Nephron progenitor cell (in vitro differentiated cells): Measurements from ENCODE around the gene SF3A2.

ENCODE experiments used
- DNase-seq: peaks from one replicate; pipeline ENCODE4 v3.0.0; 2021
- H3K27ac Mint-ChIP-seq: 2 replicates; pipeline ENCODE4 v1.8.0; 2021; ENCODE audit warnings: mild to moderate bottlenecking, moderate library complexity, mixed read lengths
- H3K27me3 Mint-ChIP-seq: 2 replicates; pipeline ENCODE4 v1.8.0; 2021; ENCODE audit warnings: mild to moderate bottlenecking, low read depth, mixed read lengths; ENCODE audit not compliant: poor library complexity
- H3K36me3 Mint-ChIP-seq: 2 replicates; pipeline ENCODE4 v1.8.0; 2021; ENCODE audit warnings: low read depth, mixed read lengths
- H3K4me1 Mint-ChIP-seq: 2 replicates; pipeline ENCODE4 v1.8.0; 2021; ENCODE audit warnings: mixed read lengths
- H3K4me3 Mint-ChIP-seq: 2 replicates; pipeline ENCODE4 v1.8.0; 2021; ENCODE audit warnings: mild to moderate bottlenecking, moderate library complexity, mixed read lengths
- H3K9me3 Mint-ChIP-seq: 2 replicates; pipeline ENCODE4 v1.8.0; 2021; ENCODE audit warnings: mild to moderate bottlenecking, moderate library complexity, mixed read lengths
- TF ChIP-seq, protein P1 (sequence below): fragments of 200-600 bp; sonication (generic); IDR thresholded peaks from 2 replicates; pipeline ENCODE4 v1.5.0; 2021; ENCODE audit warnings: antibody characterized with exemption

Gene SF3A2

DNA sequence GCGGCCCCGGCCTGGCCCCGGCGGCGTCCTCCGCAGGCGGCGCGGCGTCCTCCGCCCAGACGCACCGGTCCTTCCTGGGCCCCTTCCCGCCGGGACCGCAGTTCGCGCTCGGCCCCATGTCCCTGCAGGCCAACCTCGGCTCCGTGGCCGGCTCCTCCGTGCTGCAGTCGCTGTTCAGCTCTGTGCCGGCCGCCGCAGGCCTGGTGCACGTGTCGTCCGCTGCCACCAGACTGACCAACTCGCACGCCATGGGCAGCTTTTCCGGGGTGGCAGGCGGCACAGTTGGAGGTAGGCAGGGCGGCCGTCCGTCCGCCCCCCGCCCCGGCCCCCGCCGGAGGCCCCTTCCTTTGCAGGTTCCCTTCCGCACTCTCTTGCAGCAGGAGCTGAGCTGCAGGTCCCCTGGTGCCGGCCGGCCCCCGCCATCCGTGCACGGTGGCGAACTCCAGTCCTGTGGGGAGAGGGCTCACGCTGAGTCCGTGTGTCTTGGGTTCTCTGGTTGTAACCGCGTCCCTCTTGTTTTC is 9.7 kb upstream of the SF3A2 start:
- no peaks in the 10 kb centered on the region for H3K4me1 Mint-ChIP-seq
- H3K27me3 Mint-ChIP-seq: no peaks in the 10 kb centered on the region
- peaks cover 13% of the 10 kb centered on the region for H3K36me3 Mint-ChIP-seq
- H3K9me3 Mint-ChIP-seq: no peaks in the 10 kb centered on the region
- no peak for DNase-seq
- no peak overlapping the region for H3K4me3 Mint-ChIP-seq
- no peak overlapping the region for H3K27ac Mint-ChIP-seq
- TF ChIP-seq, protein P1, sequence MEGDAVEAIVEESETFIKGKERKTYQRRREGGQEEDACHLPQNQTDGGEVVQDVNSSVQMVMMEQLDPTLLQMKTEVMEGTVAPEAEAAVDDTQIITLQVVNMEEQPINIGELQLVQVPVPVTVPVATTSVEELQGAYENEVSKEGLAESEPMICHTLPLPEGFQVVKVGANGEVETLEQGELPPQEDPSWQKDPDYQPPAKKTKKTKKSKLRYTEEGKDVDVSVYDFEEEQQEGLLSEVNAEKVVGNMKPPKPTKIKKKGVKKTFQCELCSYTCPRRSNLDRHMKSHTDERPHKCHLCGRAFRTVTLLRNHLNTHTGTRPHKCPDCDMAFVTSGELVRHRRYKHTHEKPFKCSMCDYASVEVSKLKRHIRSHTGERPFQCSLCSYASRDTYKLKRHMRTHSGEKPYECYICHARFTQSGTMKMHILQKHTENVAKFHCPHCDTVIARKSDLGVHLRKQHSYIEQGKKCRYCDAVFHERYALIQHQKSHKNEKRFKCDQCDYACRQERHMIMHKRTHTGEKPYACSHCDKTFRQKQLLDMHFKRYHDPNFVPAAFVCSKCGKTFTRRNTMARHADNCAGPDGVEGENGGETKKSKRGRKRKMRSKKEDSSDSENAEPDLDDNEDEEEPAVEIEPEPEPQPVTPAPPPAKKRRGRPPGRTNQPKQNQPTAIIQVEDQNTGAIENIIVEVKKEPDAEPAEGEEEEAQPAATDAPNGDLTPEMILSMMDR: no peak

DNA sequence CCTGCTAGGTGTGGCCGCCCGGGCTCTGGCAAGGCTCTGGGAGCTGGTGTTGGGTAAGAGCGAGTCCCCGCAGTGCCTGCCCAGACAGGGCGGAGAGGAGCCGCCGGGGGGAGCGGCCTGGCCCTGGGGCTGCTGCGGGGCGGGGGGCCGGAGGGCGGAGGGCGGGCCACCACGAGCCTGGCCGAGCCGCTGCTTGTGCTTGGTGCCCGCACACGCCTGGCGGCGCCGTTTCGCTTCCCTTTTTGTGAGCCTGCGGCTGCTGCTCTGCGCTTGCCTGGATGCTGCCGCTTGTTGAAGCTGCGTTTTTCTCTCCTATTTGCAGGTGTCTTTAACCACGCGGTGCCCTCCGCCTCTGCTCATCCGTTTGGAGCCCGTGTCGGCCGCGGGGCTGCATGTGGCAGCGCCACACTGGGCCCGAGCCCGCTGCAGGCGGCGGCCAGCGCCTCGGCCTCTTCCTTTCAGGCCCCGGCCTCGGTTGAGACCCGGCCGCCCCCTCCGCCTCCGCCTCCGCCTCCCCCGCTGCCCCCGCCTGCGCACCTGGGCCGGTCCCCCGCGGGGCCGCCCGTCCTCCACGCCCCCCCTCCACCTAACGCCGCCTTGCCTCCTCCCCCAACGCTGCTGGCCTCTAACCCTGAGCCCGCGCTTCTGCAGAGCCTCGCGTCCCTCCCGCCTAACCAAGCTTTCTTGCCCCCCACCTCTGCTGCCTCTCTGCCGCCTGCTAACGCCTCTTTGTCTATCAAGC is 9.0 kb upstream of the SF3A2 start:
- Mint-ChIP-seq H3K27me3 (no peaks in the 10 kb centered on the region), H3K4me1 (no peaks in the 10 kb centered on the region), H3K9me3 (no peaks in the 10 kb centered on the region), H3K36me3 (peaks cover 13% of the 10 kb centered on the region), H3K4me3 (no peak overlapping the region), H3K27ac (no peak overlapping the region)
- DNase-seq: no peak
- TF ChIP-seq, protein P1: no peak

DNA sequence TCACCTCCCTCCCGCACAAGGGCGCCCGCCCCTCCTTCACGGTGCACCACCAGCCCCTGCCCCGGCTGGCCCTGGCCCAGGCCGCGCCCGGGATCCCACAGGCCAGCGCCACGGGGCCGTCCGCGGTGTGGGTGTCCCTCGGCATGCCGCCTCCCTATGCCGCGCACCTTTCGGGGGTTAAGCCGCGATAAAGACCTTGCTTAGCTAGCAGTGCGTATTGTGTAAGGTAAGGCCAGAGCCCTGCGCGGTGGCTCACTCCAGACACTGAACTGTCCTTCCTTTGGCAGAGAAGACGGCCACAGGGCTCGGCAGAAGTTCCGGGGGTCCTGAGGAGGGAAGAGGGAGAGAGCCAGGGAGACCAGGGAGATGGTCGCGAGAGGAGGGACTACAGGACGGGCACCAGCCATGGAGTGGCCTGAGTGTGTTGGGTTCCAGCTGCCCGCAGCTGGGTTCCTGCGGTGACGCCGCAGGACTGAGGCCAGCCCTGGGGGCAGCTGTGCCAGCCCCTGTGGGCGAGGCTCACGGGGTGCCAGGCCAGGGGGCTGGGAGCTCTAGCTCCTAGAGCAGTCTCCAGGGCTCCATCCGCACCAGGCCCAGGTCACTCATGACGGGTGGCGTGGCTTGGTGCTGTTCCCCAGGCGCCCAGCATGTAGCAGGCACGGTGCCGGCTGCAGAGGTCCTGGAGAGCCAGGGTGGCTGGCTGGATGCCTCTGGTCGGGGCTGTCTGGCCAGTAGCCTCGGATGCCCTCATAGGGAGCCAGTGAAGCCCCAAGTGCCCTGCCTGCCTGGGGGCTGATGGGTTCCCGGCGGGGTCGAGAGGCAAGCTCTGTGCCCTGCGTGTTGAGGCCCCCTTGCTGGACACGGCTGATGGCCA is 8.2 kb upstream of the SF3A2 start:
- Mint-ChIP-seq H3K36me3 (peaks cover 13% of the 10 kb centered on the region), H3K27ac (peak overlapping the region; percentile 83), H3K4me3 (no peak overlapping the region), H3K4me1 (no peaks in the 10 kb centered on the region), H3K27me3 (no peaks in the 10 kb centered on the region), H3K9me3 (no peaks in the 10 kb centered on the region)
- TF ChIP-seq, protein P1: no peak
- DNase-seq: no peak

DNA sequence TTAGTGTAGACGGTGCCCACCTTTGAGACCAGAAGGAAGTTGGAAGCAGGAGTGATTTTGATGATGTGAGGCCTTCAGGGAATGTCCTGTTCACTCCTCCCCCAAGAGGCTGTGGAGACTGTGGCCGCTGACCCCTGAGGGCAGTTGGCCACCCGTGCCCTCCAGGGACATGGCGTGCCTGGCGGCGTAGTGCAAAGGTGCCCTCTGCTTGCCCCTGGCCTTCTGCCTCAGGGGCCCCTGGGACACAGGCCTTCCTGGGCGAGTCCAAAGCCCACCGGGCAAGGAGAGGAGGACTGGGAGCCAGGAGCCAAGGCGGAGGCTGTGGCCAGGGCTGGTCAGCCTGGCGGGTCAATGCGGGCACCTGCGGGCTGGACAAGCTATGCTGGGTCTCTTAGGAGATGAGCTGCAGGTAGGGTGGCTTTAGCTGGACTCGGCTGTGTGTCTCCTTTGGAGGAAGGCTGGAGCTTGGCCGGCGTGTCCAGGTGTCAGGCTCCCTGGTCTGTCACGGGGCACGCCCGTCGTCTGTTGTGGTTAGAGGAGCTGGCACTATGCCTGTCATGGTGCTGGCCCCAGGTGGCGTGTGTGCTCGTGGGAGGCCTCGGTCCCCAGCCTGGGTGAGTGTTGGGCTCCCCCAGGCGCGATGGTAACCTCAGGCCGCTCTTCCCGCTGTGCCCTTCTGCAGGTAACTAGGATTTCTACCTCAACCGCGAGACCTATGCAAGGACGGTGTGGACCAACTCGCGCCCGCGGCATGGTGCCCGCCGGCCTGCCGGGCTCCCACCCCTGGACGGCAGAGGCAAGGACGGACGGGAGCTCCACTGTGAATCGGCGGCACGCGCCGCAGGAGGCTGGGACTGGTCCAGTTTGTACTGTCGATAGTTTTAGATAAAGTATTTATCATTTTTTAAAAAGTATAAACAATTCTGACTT is 7.3 kb upstream of the SF3A2 start:
- DNase-seq: no peak
- H3K4me1 Mint-ChIP-seq: peaks cover 6% of the 10 kb centered on the region
- H3K4me3 Mint-ChIP-seq: no peak overlapping the region
- H3K36me3 Mint-ChIP-seq: peaks cover 10% of the 10 kb centered on the region
- TF ChIP-seq, protein P1: no peak
- H3K27me3 Mint-ChIP-seq: no peaks in the 10 kb centered on the region
- peak overlapping the region; percentile 83 for H3K27ac Mint-ChIP-seq
- H3K9me3 Mint-ChIP-seq: no peaks in the 10 kb centered on the region

DNA sequence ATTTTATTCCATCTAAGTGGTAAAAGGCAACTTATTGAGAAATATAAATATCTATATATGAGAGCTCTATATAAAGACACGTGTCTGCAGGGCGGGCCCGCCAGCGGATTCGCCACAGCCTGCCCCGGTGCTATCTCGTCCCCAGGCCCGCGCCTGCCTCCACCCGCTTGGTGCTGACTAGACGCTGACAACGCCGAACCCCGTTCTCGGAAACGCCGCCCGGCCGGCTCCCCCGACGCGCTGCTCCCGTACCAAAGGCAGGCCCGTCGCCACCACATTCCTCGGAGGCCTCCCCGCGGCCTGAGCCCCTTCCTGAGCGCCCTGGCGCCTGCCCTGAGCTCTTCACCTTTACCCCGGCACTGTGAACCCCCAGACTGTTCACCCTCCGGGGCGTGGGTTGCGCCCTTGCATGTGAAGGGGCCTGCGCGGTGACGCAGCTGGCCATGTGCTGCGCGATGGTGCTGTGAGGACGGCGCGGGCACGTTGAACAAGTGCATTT is 6.5 kb upstream of the SF3A2 start:
- no peaks in the 10 kb centered on the region for H3K9me3 Mint-ChIP-seq
- no peak overlapping the region for H3K27ac Mint-ChIP-seq
- H3K4me3 Mint-ChIP-seq: no peak overlapping the region

More for the DNA sequence above, 6.5 kb upstream of the SF3A2 start:
- Mint-ChIP-seq H3K36me3 (peaks cover 4% of the 10 kb centered on the region), H3K27me3 (no peaks in the 10 kb centered on the region), H3K4me1 (peaks cover 10% of the 10 kb centered on the region)
- TF ChIP-seq, protein P1: no peak
- DNase-seq: no peak
